ENCODE measurements around the gene FBF1. TPM values are rescaled to one million over a fixed set of nuclear protein-coding genes. Genes with fewer than 3 reads are reported as not detected.

FBF1 gene
- total RNA-seq, 3 donors from 2014 or later (not counting 1 experiment from before 2014, with no cell fraction given): 24.9 to 34.0 (median 33.0) TPM

- TF ChIP-seq CTCF (IDR thresholded peaks at IDR 0.05): no peak
- no peak overlapping the region for H3K27ac Mint-ChIP-seq
- no peak overlapping the region for H3K4me3 ChIP-seq (ENCODE audit: low read length)
- no peaks in the 10 kb centered on the region for H3K36me3 Mint-ChIP-seq
- peaks cover under 1% of the 10 kb centered on the region for H3K4me1 ChIP-seq (ENCODE audit: control insufficient read depth, insufficient read depth, low read length)
- H3K4me1 Mint-ChIP-seq: no peaks in the 10 kb centered on the region
- no peaks in the 10 kb centered on the region for H3K9me3 ChIP-seq (ENCODE audit: control insufficient read depth, insufficient read depth, low read length)
- H3K9me3 Mint-ChIP-seq: no peaks in the 10 kb centered on the region
- no peak overlapping the region for H3K4me3 Mint-ChIP-seq
- DNase-seq (no peak), ATAC-seq (no peak)
- no peaks in the 10 kb centered on the region for H3K27me3 ChIP-seq (ENCODE audit: control insufficient read depth, insufficient read depth, low read length)
- intact Hi-C loops (cut with micrococcal nuclease): no loop called here
- no peaks in the 10 kb centered on the region for H3K27me3 Mint-ChIP-seq (ENCODE audit: low read depth in 2 of 2)
- H3K36me3 ChIP-seq (ENCODE audit: control insufficient read depth, insufficient read depth, low read length): peaks cover 5% of the 10 kb centered on the region
- H3K27ac ChIP-seq (ENCODE audit: low read length): no peak overlapping the region
- WGBS (ENCODE audit: insufficient coverage): 92% methylated on average over 6 of the region's 6 CpGs
Measured at GRCh38 chr17:75910699-75911098, 30.1 kb downstream of the FBF1 start.

- no peaks in the 10 kb centered on the region for H3K27me3 ChIP-seq (ENCODE audit: control insufficient read depth, insufficient read depth, low read length)
- H3K4me1 ChIP-seq (ENCODE audit: control insufficient read depth, insufficient read depth, low read length): peaks cover 9% of the 10 kb centered on the region
- H3K4me3 ChIP-seq (ENCODE audit: low read length): no peak overlapping the region
- 46% methylated on average over 7 of the region's 11 CpGs for WGBS (ENCODE audit: insufficient coverage)
- peaks cover 5% of the 10 kb centered on the region for H3K36me3 ChIP-seq (ENCODE audit: control insufficient read depth, insufficient read depth, low read length)
- no peak overlapping the region for H3K4me3 Mint-ChIP-seq
- peaks cover 0 to 4% of the 10 kb centered on the region in 2 donors for H3K4me1 Mint-ChIP-seq
- no peak for ATAC-seq
- no peak overlapping the region for H3K27ac Mint-ChIP-seq
- no peak overlapping the region for H3K27ac ChIP-seq (ENCODE audit: low read length)
- TF ChIP-seq CTCF (IDR thresholded peaks at IDR 0.05): no peak
- H3K27me3 Mint-ChIP-seq (ENCODE audit: low read depth in 2 of 2): no peaks in the 10 kb centered on the region
- DNase-seq: no peak
- no peaks in the 10 kb centered on the region for H3K9me3 ChIP-seq (ENCODE audit: control insufficient read depth, insufficient read depth, low read length)
- intact Hi-C loops (cut with micrococcal nuclease): no loop called here
- no peaks in the 10 kb centered on the region for H3K36me3 Mint-ChIP-seq
- H3K9me3 Mint-ChIP-seq: no peaks in the 10 kb centered on the region
Measured at GRCh38 chr17:75909812-75910274, 31.0 kb downstream of the FBF1 start.

GRCh38 chr17:75909051-75909811 is 31.6 kb downstream of the FBF1 start:
- Histone ChIP-seq H3K4me1 (ENCODE audit: control insufficient read depth, insufficient read depth, low read length) (peaks cover 10% of the 10 kb centered on the region), H3K27me3 (ENCODE audit: control insufficient read depth, insufficient read depth, low read length) (no peaks in the 10 kb centered on the region), H3K36me3 (ENCODE audit: control insufficient read depth, insufficient read depth, low read length) (peaks cover under 1% of the 10 kb centered on the region), H3K27ac (ENCODE audit: low read length) (no peak overlapping the region), H3K9me3 (ENCODE audit: control insufficient read depth, insufficient read depth, low read length) (no peaks in the 10 kb centered on the region), H3K4me3 (ENCODE audit: low read length) (no peak overlapping the region)
- Mint-ChIP-seq H3K4me1 (peaks cover 0 to 10% of the 10 kb centered on the region in 2 donors), H3K4me3 (no peak overlapping the region), H3K36me3 (no peaks in the 10 kb centered on the region), H3K9me3 (no peaks in the 10 kb centered on the region), H3K27ac (peak overlapping the region in 1 of 2 donors; percentile 44), H3K27me3 (ENCODE audit: low read depth in 2 of 2) (no peaks in the 10 kb centered on the region)
- 85% methylated on average over 14 of the region's 14 CpGs for WGBS (ENCODE audit: insufficient coverage)
- DNase-seq (no peak), ATAC-seq (no peak)
- intact Hi-C loops (cut with micrococcal nuclease): no loop called here
- no peak for TF ChIP-seq CTCF (IDR thresholded peaks at IDR 0.05)
